ENCODE measurements around the gene SPESP1.

The SPESP1 gene

GRCh38 chr15:68990992-68991500 lies 60.7 kb downstream of the SPESP1 start:
- no peak overlapping the region for H3K4me3 ChIP-seq (ENCODE audit: low read depth, low read length)
- DNase-seq (ENCODE audit: low read depth): no peak
- no peak for TF ChIP-seq CTCF (IDR thresholded peaks at IDR 0.05; ENCODE audit: control insufficient read depth, extremely low read depth, insufficient read depth)

GRCh38 chr15:68991723-68992122 lies 61.4 kb downstream of the SPESP1 start:
- DNase-seq (ENCODE audit: low read depth): no peak
- no peak for TF ChIP-seq CTCF (IDR thresholded peaks at IDR 0.05; ENCODE audit: control insufficient read depth, extremely low read depth, insufficient read depth)
- no peak overlapping the region for H3K4me3 ChIP-seq (ENCODE audit: low read depth, low read length)

GRCh38 chr15:68992696-68993095 lies 62.4 kb downstream of the SPESP1 start:
- H3K4me3 ChIP-seq (ENCODE audit: low read depth, low read length): no peak overlapping the region
- DNase-seq (ENCODE audit: low read depth): no peak
- no peak for TF ChIP-seq CTCF (IDR thresholded peaks at IDR 0.05; ENCODE audit: control insufficient read depth, extremely low read depth, insufficient read depth)

GRCh38 chr15:68993276-68993675 lies 63.0 kb downstream of the SPESP1 start:
- TF ChIP-seq CTCF (IDR thresholded peaks at IDR 0.05; ENCODE audit: control insufficient read depth, extremely low read depth, insufficient read depth): no peak
- H3K4me3 ChIP-seq (ENCODE audit: low read depth, low read length): no peak overlapping the region
- DNase-seq (ENCODE audit: low read depth): no peak

GRCh38 chr15:68994149-68994548 lies 63.8 kb downstream of the SPESP1 start:
- no peak overlapping the region for H3K4me3 ChIP-seq (ENCODE audit: low read depth, low read length)
- no peak for TF ChIP-seq CTCF (IDR thresholded peaks at IDR 0.05; ENCODE audit: control insufficient read depth, extremely low read depth, insufficient read depth)
- DNase-seq (ENCODE audit: low read depth): no peak

GRCh38 chr15:68994981-68995761 lies 64.8 kb downstream of the SPESP1 start:
- no peak overlapping the region for H3K4me3 ChIP-seq (ENCODE audit: low read depth, low read length)
- no peak for DNase-seq (ENCODE audit: low read depth)
- no peak for TF ChIP-seq CTCF (IDR thresholded peaks at IDR 0.05; ENCODE audit: control insufficient read depth, extremely low read depth, insufficient read depth)
